ENCODE results near the gene OR2W3.

DNA sequence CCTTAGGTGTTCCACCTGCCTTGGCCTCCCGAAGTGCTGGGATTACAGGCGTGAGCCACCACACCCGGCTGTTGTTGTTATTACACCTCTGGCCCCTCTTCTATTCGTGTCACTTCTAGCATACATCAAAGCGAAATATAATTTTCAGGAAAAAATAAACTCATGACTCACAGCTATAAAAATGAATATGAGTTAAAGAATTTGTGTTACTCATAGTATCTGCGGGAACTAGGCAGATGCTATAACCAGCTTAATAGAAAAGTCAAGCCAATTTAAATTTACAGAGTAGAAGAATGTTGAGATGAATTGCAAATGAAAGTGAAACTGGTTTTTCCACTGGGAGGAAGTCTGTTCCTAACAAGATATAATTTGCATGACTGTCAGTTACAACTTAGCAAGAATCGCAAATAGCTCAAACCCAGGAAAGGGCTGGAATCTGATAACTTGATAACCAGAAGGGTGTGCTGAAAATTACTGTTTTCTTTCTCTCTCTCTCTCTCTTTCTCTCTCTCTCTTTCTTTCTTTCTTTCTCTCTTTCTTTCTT lies 11.2 kb downstream of the OR2W3 start:
- TF ChIP-seq, protein P1, sequence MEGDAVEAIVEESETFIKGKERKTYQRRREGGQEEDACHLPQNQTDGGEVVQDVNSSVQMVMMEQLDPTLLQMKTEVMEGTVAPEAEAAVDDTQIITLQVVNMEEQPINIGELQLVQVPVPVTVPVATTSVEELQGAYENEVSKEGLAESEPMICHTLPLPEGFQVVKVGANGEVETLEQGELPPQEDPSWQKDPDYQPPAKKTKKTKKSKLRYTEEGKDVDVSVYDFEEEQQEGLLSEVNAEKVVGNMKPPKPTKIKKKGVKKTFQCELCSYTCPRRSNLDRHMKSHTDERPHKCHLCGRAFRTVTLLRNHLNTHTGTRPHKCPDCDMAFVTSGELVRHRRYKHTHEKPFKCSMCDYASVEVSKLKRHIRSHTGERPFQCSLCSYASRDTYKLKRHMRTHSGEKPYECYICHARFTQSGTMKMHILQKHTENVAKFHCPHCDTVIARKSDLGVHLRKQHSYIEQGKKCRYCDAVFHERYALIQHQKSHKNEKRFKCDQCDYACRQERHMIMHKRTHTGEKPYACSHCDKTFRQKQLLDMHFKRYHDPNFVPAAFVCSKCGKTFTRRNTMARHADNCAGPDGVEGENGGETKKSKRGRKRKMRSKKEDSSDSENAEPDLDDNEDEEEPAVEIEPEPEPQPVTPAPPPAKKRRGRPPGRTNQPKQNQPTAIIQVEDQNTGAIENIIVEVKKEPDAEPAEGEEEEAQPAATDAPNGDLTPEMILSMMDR (IDR thresholded peaks at IDR 0.05) = no peak
- TF ChIP-seq POLR2AphosphoS5 (IDR thresholded peaks at IDR 0.05) = no peak

Data from prostate gland (tissue), 2 donors.